ENCODE data around the gene KCNJ6. TPM values are rescaled to one million over a fixed set of nuclear protein-coding genes. Genes with fewer than 3 reads are reported as not detected.

The KCNJ6 gene
- total RNA-seq, 4 donors from 2014 or later, result 0.62 TPM; not detected in 3

DNA sequence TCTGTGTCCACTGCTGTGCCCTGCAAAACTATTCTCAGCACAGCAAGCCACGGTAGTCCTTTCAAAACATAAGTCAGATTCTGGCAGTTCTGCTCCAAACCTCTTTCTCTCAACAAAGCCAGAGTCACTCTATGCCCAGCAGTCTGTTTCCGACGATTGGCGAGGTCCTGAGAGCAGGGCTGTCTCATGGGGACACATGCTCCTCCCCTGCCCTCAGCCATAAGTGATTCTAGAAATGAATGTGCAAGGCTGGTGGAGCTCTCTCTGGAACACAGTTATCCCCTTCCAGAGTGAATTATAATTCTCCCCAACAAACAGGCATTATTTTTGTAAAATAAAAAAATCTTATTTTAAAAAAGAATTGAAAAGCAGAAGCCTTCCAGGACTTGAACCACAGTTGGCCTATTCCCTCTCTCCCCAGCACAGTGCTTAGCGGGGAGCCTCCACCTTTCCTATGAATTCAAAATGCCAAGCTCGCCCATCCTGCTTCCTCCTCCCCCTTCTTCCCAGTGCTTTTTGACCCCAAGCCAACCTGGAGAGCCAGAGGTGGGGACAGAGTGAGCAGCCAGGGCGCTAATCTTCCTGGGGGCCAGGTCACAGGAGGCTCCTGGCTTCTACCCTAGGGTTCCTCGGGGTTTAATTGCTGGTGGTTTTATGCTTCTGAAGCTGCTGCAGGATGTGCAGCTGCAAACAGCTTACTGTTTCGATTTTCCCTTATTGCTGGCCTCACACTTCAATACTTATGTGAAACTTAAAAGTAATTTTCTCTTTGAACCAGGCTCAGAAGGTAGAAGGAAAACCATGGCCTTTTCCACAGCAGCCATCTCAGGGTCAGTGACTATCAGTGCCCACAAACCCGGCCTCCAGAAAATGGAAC is 41.1 kb downstream of the KCNJ6 start:
- no peak for DNase-seq
- no peaks in the 10 kb centered on the region for H3K27me3 ChIP-seq
- intact Hi-C loops (cut with DNase I; ENCODE audit: low total_unique reads), result no loop called here
- H3K36me3 ChIP-seq, result no peaks in the 10 kb centered on the region
- no peaks in the 10 kb centered on the region for H3K4me1 ChIP-seq
- H3K27ac ChIP-seq, result no peak overlapping the region
- no peak overlapping the region for H3K4me3 ChIP-seq
- H3K9me3 ChIP-seq, result no peaks in the 10 kb centered on the region
- TF ChIP-seq POLR2A (IDR thresholded peaks at IDR 0.05), result no peak

DNA sequence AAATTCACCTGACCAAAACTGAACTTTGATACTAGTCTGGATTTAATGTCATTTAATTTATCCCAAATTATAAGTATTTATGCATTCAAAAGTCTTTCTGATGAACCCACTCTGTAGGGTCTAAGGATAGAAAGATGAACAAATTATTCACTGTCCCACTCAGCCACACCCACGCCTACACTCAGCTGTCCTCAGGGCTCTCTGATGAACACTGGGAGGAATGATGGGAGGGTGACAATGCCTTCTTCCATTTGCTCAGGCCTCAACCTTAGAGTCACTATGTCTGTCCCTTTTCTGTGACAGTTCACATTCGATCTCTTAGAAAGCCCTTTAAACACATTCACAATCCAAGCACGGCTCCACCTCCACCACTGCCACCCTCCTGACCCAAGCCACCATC is 41.8 kb downstream of the KCNJ6 start:
- Histone ChIP-seq H3K9me3 (no peaks in the 10 kb centered on the region), H3K27me3 (no peaks in the 10 kb centered on the region), H3K4me3 (no peak overlapping the region), H3K4me1 (no peaks in the 10 kb centered on the region), H3K36me3 (no peaks in the 10 kb centered on the region), H3K27ac (no peak overlapping the region)
- intact Hi-C loops (cut with DNase I; ENCODE audit: low total_unique reads), result no loop called here
- no peak for DNase-seq
- TF ChIP-seq POLR2A (IDR thresholded peaks at IDR 0.05), result no peak
- TF ChIP-seq, protein P1, sequence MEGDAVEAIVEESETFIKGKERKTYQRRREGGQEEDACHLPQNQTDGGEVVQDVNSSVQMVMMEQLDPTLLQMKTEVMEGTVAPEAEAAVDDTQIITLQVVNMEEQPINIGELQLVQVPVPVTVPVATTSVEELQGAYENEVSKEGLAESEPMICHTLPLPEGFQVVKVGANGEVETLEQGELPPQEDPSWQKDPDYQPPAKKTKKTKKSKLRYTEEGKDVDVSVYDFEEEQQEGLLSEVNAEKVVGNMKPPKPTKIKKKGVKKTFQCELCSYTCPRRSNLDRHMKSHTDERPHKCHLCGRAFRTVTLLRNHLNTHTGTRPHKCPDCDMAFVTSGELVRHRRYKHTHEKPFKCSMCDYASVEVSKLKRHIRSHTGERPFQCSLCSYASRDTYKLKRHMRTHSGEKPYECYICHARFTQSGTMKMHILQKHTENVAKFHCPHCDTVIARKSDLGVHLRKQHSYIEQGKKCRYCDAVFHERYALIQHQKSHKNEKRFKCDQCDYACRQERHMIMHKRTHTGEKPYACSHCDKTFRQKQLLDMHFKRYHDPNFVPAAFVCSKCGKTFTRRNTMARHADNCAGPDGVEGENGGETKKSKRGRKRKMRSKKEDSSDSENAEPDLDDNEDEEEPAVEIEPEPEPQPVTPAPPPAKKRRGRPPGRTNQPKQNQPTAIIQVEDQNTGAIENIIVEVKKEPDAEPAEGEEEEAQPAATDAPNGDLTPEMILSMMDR (IDR thresholded peaks at IDR 0.05), result no peak

DNA sequence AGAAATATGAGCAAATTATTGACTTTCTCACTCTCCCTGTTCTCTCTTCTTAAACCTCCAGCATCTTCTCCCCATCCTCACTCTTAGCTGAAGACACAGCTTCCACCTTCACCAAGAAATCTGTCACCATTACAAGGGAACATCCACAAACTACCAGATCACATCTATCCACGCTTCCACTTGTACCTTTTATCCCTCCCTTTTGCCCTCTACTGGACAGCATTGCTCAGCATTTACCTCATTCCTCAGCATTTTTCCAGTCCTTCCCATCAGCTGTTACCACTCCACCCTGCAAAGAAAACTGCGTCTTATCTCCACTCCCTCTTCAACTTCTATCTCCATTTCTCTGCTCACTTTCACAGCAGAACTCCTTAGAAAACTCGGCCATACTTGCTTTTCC is 42.6 kb downstream of the KCNJ6 start:
- intact Hi-C loops (cut with DNase I; ENCODE audit: low total_unique reads), result no loop called here

GRCh38 chr21:37871121-37871862 is 45.0 kb downstream of the KCNJ6 start:
- H3K9me3 ChIP-seq, result no peaks in the 10 kb centered on the region
- H3K36me3 ChIP-seq, result no peaks in the 10 kb centered on the region
- intact Hi-C loops (cut with DNase I; ENCODE audit: low total_unique reads), result no loop called here
- no peaks in the 10 kb centered on the region for H3K27me3 ChIP-seq
- H3K4me3 ChIP-seq, result no peak overlapping the region
- DNase-seq, result no peak
- H3K4me1 ChIP-seq, result no peaks in the 10 kb centered on the region
- TF ChIP-seq POLR2A (IDR thresholded peaks at IDR 0.05), result no peak
- TF ChIP-seq, protein P1 (IDR thresholded peaks at IDR 0.05), result no peak
- H3K27ac ChIP-seq, result no peak overlapping the region

More for the DNA sequence above, 42.6 kb downstream of the KCNJ6 start:
- Histone ChIP-seq H3K4me3 (no peak overlapping the region), H3K9me3 (no peaks in the 10 kb centered on the region), H3K4me1 (no peaks in the 10 kb centered on the region), H3K27me3 (no peaks in the 10 kb centered on the region), H3K27ac (no peak overlapping the region), H3K36me3 (no peaks in the 10 kb centered on the region)
- DNase-seq, result no peak
- TF ChIP-seq POLR2A (IDR thresholded peaks at IDR 0.05), result no peak
- TF ChIP-seq, protein P1 (IDR thresholded peaks at IDR 0.05), result no peak

- intact Hi-C loops (cut with DNase I; ENCODE audit: low total_unique reads), result no loop called here
- TF ChIP-seq, protein P1 (IDR thresholded peaks at IDR 0.05), result no peak
- TF ChIP-seq POLR2A (IDR thresholded peaks at IDR 0.05), result no peak
- no peak for DNase-seq
Observed at GRCh38 chr21:37870221-37870620, 46.0 kb downstream of the KCNJ6 start.

More at GRCh38 chr21:37870221-37870620, 46.0 kb downstream of the KCNJ6 start:
- Histone ChIP-seq H3K9me3 (no peaks in the 10 kb centered on the region), H3K27ac (no peak overlapping the region), H3K27me3 (no peaks in the 10 kb centered on the region), H3K36me3 (no peaks in the 10 kb centered on the region), H3K4me1 (no peaks in the 10 kb centered on the region), H3K4me3 (no peak overlapping the region)

All from uterus (tissue), 4 donors.